HEK293 (cell line): ENCODE measurements around the gene ITSN1.

ENCODE experiments used
- GLIS1 ChIP-seq: fragments of 450-650 bp; formaldehyde crosslinking; IDR thresholded peaks from 2 replicates; pipeline ENCODE4 v1.5.1; 2016; ENCODE audit warnings: missing biosample characterization, missing genetic modification characterization
- HIC1 ChIP-seq: fragments of 450-650 bp; formaldehyde crosslinking; IDR thresholded peaks from 2 replicates; pipeline ENCODE4 v1.5.1; 2016; ENCODE audit warnings: missing biosample characterization, missing genetic modification characterization
- MZF1 ChIP-seq: fragments of 450-650 bp; formaldehyde crosslinking; IDR thresholded peaks from 2 replicates; pipeline ENCODE4 v1.5.1; 2017; ENCODE audit warnings: missing biosample characterization, missing genetic modification characterization, borderline replicate concordance
- PRDM10 ChIP-seq: fragments of 450-650 bp; formaldehyde crosslinking; IDR thresholded peaks from 2 replicates; pipeline ENCODE4 v1.5.1; 2016; ENCODE audit warnings: missing biosample characterization, missing genetic modification characterization
- REST ChIP-seq: fragments of 450-650 bp; formaldehyde crosslinking; IDR thresholded peaks from 2 replicates; pipeline ENCODE4 v1.5.1; 2016; ENCODE audit warnings: missing biosample characterization, missing genetic modification characterization
- SP3 ChIP-seq: fragments of 450-650 bp; formaldehyde crosslinking; IDR thresholded peaks from 2 replicates; pipeline ENCODE4 v1.5.1; 2016; ENCODE audit warnings: missing biosample characterization, missing genetic modification characterization
- ZBTB10 ChIP-seq: fragments of 450-650 bp; formaldehyde crosslinking; IDR thresholded peaks from 2 replicates; pipeline ENCODE4 v1.5.1; 2016; ENCODE audit warnings: missing biosample characterization, missing genetic modification characterization
- ZBTB17 ChIP-seq: fragments of 450-650 bp; formaldehyde crosslinking; IDR thresholded peaks from 2 replicates; pipeline ENCODE4 v1.5.1; 2016; ENCODE audit warnings: missing biosample characterization, missing genetic modification characterization
- ZBTB48 ChIP-seq: fragments of 450-650 bp; formaldehyde crosslinking; IDR thresholded peaks from 2 replicates; pipeline ENCODE4 v1.5.1; 2016; ENCODE audit warnings: missing biosample characterization, missing genetic modification characterization
- ZNF146 ChIP-seq: fragments of 450-650 bp; formaldehyde crosslinking; IDR thresholded peaks from 2 replicates; pipeline ENCODE4 v1.5.1; 2016; ENCODE audit warnings: missing biosample characterization, missing genetic modification characterization
- ZNF2 ChIP-seq: fragments of 450-650 bp; formaldehyde crosslinking; IDR thresholded peaks from 2 replicates; pipeline ENCODE4 v1.5.1; 2016; ENCODE audit warnings: missing biosample characterization, missing genetic modification characterization
- ZNF266 ChIP-seq: fragments of 450-650 bp; formaldehyde crosslinking; IDR thresholded peaks from 2 replicates; pipeline ENCODE4 v1.5.1; 2016; ENCODE audit warnings: missing biosample characterization, missing genetic modification characterization, low read depth
- ZNF311 ChIP-seq: fragments of 450-650 bp; formaldehyde crosslinking; IDR thresholded peaks from 2 replicates; pipeline ENCODE4 v1.5.1; 2017; ENCODE audit warnings: missing biosample characterization, missing genetic modification characterization, borderline replicate concordance
- ZNF335 ChIP-seq: fragments of 450-650 bp; formaldehyde crosslinking; conservative IDR thresholded peaks from 2 replicates; pipeline ENCODE4 v1.5.1; 2016; ENCODE audit warnings: missing biosample characterization, missing genetic modification characterization
- ZNF354C ChIP-seq: fragments of 450-650 bp; formaldehyde crosslinking; IDR thresholded peaks from 2 replicates; pipeline ENCODE4 v1.5.1; 2016; ENCODE audit warnings: missing biosample characterization, missing genetic modification characterization, low read depth, borderline replicate concordance
- ZNF514 ChIP-seq: fragments of 450-650 bp; formaldehyde crosslinking; IDR thresholded peaks from 2 replicates; pipeline ENCODE4 v1.5.1; 2016; ENCODE audit warnings: missing biosample characterization, missing genetic modification characterization
- ZNF580 ChIP-seq: fragments of 450-650 bp; formaldehyde crosslinking; IDR thresholded peaks from 2 replicates; pipeline ENCODE4 v1.5.1; 2016; ENCODE audit warnings: missing biosample characterization, missing genetic modification characterization
- ZNF621 ChIP-seq: fragments of 450-650 bp; formaldehyde crosslinking; IDR thresholded peaks from 2 replicates; pipeline ENCODE4 v1.5.1; 2017; ENCODE audit warnings: missing biosample characterization, missing genetic modification characterization
- ZNF629 ChIP-seq: fragments of 450-650 bp; formaldehyde crosslinking; IDR thresholded peaks from 2 replicates; pipeline ENCODE4 v1.5.1; 2017; ENCODE audit warnings: missing biosample characterization, missing genetic modification characterization
- ZNF639 ChIP-seq: fragments of 450-650 bp; formaldehyde crosslinking; IDR thresholded peaks from 2 replicates; pipeline ENCODE4 v1.5.1; 2016; ENCODE audit warnings: missing biosample characterization, missing genetic modification characterization
- ZNF76 ChIP-seq: fragments of 450-650 bp; formaldehyde crosslinking; IDR thresholded peaks from 2 replicates; pipeline ENCODE4; 2016; ENCODE audit warnings: low read depth, missing biosample characterization, missing genetic modification characterization, borderline replicate concordance
- ZSCAN4 ChIP-seq: fragments of 450-650 bp; formaldehyde crosslinking; IDR thresholded peaks from 2 replicates; pipeline ENCODE4 v1.5.1; 2017; ENCODE audit warnings: missing biosample characterization, missing genetic modification characterization

The ITSN1 gene

GRCh38 chr21:33642896-33643657 lies 776 bp downstream of the ITSN1 start (continued):
- TF ChIP-seq PRDM10 (tag by site-specific recombination) (no peak), GLIS1 (tag by site-specific recombination) (peak; percentile 66), ZBTB10 (0 out of 2 replicates have a peak, but pooled peaks have one; percentile 26), ZSCAN4 (no peak), ZNF639 (tag by site-specific recombination) (peak; percentile 18; the same call in 1 of the 2 replicates), HIC1 (no peak), REST (no peak), ZNF76 (tag by site-specific recombination) (peak; percentile 42; the same call in 1 of the 2 replicates), ZNF514 (tag by site-specific recombination) (no peak), ZNF621 (no peak), ZNF266 (no peak), ZBTB48 (tag by site-specific recombination) (0 out of 2 replicates have a peak, but pooled peaks have one; percentile 40), ZNF335 (tag by site-specific recombination) (peak; percentile 96), ZNF146 (tag by site-specific recombination) (no peak), ZNF354C (tag by site-specific recombination) (no peak), ZNF580 (tag by site-specific recombination) (no peak), ZNF2 (tag by site-specific recombination) (no peak), ZNF311 (tag by site-specific recombination) (no peak), SP3 (tag by site-specific recombination) (no peak), ZNF629 (peak; percentile 19; the same call in 1 of the 2 replicates), MZF1 (tag by site-specific recombination) (0 out of 2 replicates have a peak, but pooled peaks have one; percentile 13), ZBTB17 (tag by site-specific recombination) (peak; percentile 70; the same call in 1 of the 2 replicates)
